Loucy (cell line): ENCODE measurements around the gene ACTL8.

Source experiments
- H2AFZ ChIP-seq: fragments of 200-600 bp; sonication (generic); 2 replicates; pipeline ENCODE4 v1.6.0; 2016; ENCODE audit warnings: antibody characterized with exemption, mild to moderate bottlenecking, low read length, moderate library complexity
- H3F3A ChIP-seq: fragments of 200-600 bp; 2 replicates; pipeline ENCODE4 v1.6.0; 2016; ENCODE audit warnings: antibody characterized with exemption, low read depth, mild to moderate bottlenecking
- H3K27me3 ChIP-seq: fragments of 200-600 bp; sonication (generic); 2 replicates; pipeline ENCODE4 v1.6.1; 2014; ENCODE audit warnings: low read length, mild to moderate bottlenecking; ENCODE audit not compliant: insufficient read depth, poor library complexity, severe bottlenecking
- H3K36me3 ChIP-seq: fragments of 200-600 bp; sonication (generic); 2 replicates; pipeline ENCODE4 v1.6.1; 2016; ENCODE audit warnings: low read length; ENCODE audit not compliant: insufficient read depth
- H3K4me1 ChIP-seq: fragments of 200-600 bp; sonication (generic); 2 replicates; pipeline ENCODE4 v1.5.1; 2014; ENCODE audit warnings: low read length, mild to moderate bottlenecking; ENCODE audit not compliant: insufficient read depth, poor library complexity, severe bottlenecking
- H3K4me2 ChIP-seq: fragments of 200-600 bp; sonication (generic); 2 replicates; pipeline ENCODE4 v1.6.0; 2014; ENCODE audit warnings: antibody characterized with exemption, low read length, low read depth, mild to moderate bottlenecking; ENCODE audit not compliant: poor library complexity, severe bottlenecking
- H3K4me3 ChIP-seq: fragments of 200-600 bp; sonication (generic); 2 replicates; pipeline ENCODE4 v1.5.1; 2014; ENCODE audit warnings: low read length, mild to moderate bottlenecking, mixed read lengths; ENCODE audit not compliant: poor library complexity, severe bottlenecking
- H3K79me2 ChIP-seq: fragments of 200-600 bp; sonication (generic); 2 replicates; pipeline ENCODE4 v1.6.1; 2014; ENCODE audit warnings: low read length; ENCODE audit not compliant: insufficient read depth
- H3K9ac ChIP-seq: fragments of 200-600 bp; sonication (generic); 2 replicates; pipeline ENCODE4 v1.6.0; 2014; ENCODE audit warnings: mild to moderate bottlenecking, low read depth, low read length, moderate library complexity; ENCODE audit not compliant: poor library complexity, severe bottlenecking
- H3K9me2 ChIP-seq: fragments of 200-600 bp; sonication (generic); replicated peaks from 2 replicates; pipeline ENCODE4 v1.6.1; 2016; ENCODE audit warnings: low read depth, low read length, mixed read lengths
- H3K9me3 ChIP-seq: fragments of 200-600 bp; sonication (generic); 2 replicates; pipeline ENCODE4 v1.6.1; 2014; ENCODE audit warnings: mild to moderate bottlenecking, antibody characterized with exemption, low read length, low read depth; ENCODE audit not compliant: insufficient read depth
- H4K20me1 ChIP-seq: fragments of 200-600 bp; sonication (generic); 2 replicates; pipeline ENCODE4 v1.6.0; 2014; ENCODE audit warnings: antibody characterized with exemption, low read length, mild to moderate bottlenecking; ENCODE audit not compliant: insufficient read depth, poor library complexity, severe bottlenecking
- EZH2phosphoT487 ChIP-seq: fragments of 200-600 bp; IDR thresholded peaks from 2 replicates; pipeline ENCODE4 v1.6.1; 2018; ENCODE audit warnings: antibody characterized with exemption, mild to moderate bottlenecking, moderate library complexity, borderline replicate concordance
- TF ChIP-seq, protein P1 (sequence below): fragments of 200-600 bp; sonication (generic); conservative IDR thresholded peaks from 2 replicates; pipeline ENCODE4 v1.5.1; 2014; ENCODE audit warnings: mild to moderate bottlenecking, antibody characterized with exemption, low read length

The ACTL8 gene

DNA sequence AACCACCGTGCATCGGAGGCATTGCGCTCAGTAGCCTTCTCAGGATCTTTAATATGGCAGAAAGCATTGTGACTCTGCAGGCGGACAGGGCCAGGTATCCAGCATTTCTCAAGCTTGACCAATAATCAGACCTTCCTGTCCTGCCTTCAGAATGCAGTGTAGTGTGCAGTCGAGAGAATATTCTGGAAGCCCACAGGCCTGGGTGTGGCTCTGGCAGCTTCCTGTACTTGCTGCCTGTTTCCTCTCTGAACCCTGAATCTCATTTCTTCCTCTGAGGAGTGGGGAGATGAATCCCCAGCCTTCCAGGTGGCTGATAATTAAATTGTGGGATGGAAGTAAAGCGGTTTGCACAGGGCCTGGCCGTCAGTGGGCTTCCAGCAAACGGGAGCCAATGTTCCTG, 42.3 kb downstream of the ACTL8 start:
- no peaks in the 10 kb centered on the region for H3K36me3 ChIP-seq
- H3K9me3 ChIP-seq: no peaks in the 10 kb centered on the region
- no peaks in the 10 kb centered on the region for H4K20me1 ChIP-seq
- no peak overlapping the region for H3K9ac ChIP-seq
- no peaks in the 10 kb centered on the region for H3K4me1 ChIP-seq
- no peaks in the 10 kb centered on the region for H3K79me2 ChIP-seq
- TF ChIP-seq, protein P1, sequence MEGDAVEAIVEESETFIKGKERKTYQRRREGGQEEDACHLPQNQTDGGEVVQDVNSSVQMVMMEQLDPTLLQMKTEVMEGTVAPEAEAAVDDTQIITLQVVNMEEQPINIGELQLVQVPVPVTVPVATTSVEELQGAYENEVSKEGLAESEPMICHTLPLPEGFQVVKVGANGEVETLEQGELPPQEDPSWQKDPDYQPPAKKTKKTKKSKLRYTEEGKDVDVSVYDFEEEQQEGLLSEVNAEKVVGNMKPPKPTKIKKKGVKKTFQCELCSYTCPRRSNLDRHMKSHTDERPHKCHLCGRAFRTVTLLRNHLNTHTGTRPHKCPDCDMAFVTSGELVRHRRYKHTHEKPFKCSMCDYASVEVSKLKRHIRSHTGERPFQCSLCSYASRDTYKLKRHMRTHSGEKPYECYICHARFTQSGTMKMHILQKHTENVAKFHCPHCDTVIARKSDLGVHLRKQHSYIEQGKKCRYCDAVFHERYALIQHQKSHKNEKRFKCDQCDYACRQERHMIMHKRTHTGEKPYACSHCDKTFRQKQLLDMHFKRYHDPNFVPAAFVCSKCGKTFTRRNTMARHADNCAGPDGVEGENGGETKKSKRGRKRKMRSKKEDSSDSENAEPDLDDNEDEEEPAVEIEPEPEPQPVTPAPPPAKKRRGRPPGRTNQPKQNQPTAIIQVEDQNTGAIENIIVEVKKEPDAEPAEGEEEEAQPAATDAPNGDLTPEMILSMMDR: no peak
- TF ChIP-seq EZH2phosphoT487: no peak
- H2AFZ ChIP-seq: no peak overlapping the region
- H3K27me3 ChIP-seq: no peaks in the 10 kb centered on the region
- no peaks in the 10 kb centered on the region for H3F3A ChIP-seq
- no peaks in the 10 kb centered on the region for H3K9me2 ChIP-seq
- H3K4me2 ChIP-seq: no peak overlapping the region
- no peak overlapping the region for H3K4me3 ChIP-seq

DNA sequence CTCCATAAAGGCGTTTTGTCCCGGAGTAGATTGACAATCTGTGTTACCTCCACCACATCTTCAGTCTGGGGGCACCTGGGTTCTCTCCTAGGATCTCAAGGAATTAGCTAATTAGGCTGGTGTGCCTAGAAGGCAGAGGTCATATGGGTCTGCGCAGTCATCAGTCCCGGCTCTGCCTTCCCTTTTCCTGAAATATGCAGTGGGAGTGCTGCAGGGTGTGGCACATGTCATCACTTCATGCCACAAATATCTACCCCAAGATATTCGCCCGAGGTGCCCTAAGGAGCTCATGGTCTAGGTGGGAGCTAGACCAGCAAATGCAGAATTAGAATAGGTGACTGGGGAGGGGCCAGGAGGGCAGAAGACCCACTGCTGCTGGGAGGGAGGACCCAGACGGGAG, 42.9 kb downstream of the ACTL8 start:
- TF ChIP-seq, protein P1: no peak
- no peak for TF ChIP-seq EZH2phosphoT487
- Histone ChIP-seq H4K20me1 (no peaks in the 10 kb centered on the region), H3K36me3 (no peaks in the 10 kb centered on the region), H3K27me3 (no peaks in the 10 kb centered on the region), H3K9me3 (no peaks in the 10 kb centered on the region), H3K4me1 (no peaks in the 10 kb centered on the region), H3K4me2 (no peak overlapping the region), H3F3A (no peaks in the 10 kb centered on the region), H3K79me2 (no peaks in the 10 kb centered on the region), H3K9ac (no peak overlapping the region), H2AFZ (no peak overlapping the region), H3K9me2 (no peaks in the 10 kb centered on the region), H3K4me3 (no peak overlapping the region)

GRCh38 chr1:17798799-17799382, 43.8 kb downstream of the ACTL8 start:
- no peaks in the 10 kb centered on the region for H3K4me1 ChIP-seq

More at GRCh38 chr1:17798799-17799382, 43.8 kb downstream of the ACTL8 start:
- Histone ChIP-seq H3K27me3 (no peaks in the 10 kb centered on the region), H3K79me2 (no peaks in the 10 kb centered on the region), H3K9ac (no peak overlapping the region), H3K36me3 (no peaks in the 10 kb centered on the region), H3K4me2 (no peak overlapping the region), H2AFZ (no peak overlapping the region), H3K4me3 (no peak overlapping the region), H3F3A (no peaks in the 10 kb centered on the region), H3K9me2 (no peaks in the 10 kb centered on the region), H3K9me3 (no peaks in the 10 kb centered on the region), H4K20me1 (no peaks in the 10 kb centered on the region)
- no peak for TF ChIP-seq EZH2phosphoT487
- TF ChIP-seq, protein P1: no peak
